Keratinocyte (primary cell): ENCODE results near the gene DAO. TPM values are rescaled to one million over a fixed set of nuclear protein-coding genes. Genes with fewer than 3 reads are reported as not detected.

ENCODE experiments used
- DNase-seq: peaks from one replicate; pipeline ENCODE4 v3.0.0-alpha.2; 2011; ENCODE audit warnings: low read depth, missing footprints, low spot score
- FAIRE-seq: peaks from 2 replicates; lab custom pipeline; 2011; peaks lifted over from hg19 to GRCh38; lab: Jason Lieb, UNC
- H2AFZ ChIP-seq: 2 replicates; pipeline ENCODE4 v1.6.0; 2012; ENCODE audit warnings: low read length, control low read depth, inconsistent platforms; ENCODE audit not compliant: control insufficient read depth
- H3K27ac ChIP-seq: 2 replicates; pipeline ENCODE4 v1.5.1; 2011; ENCODE audit warnings: low read length; ENCODE audit not compliant: control insufficient read depth, insufficient read depth
- H3K27me3 ChIP-seq: 3 replicates; pipeline ENCODE4 v1.6.0; 2011; ENCODE audit warnings: low read length; ENCODE audit not compliant: control insufficient read depth, insufficient read depth; ENCODE audit errors: extremely low read depth
- H3K36me3 ChIP-seq, 2 experiments: 2 replicates in 1 of 2; 3 replicates in 1 of 2; pipeline ENCODE4 v1.5.1; 2011; ENCODE audit warnings: low read length in 2 of 2, mild to moderate bottlenecking in 1 of 2; ENCODE audit not compliant: control insufficient read depth in 2 of 2, insufficient read depth in 2 of 2; ENCODE audit errors: extremely low read depth in 1 of 2
- H3K4me1 ChIP-seq: 3 replicates; pipeline ENCODE4 v1.5.1; 2011; ENCODE audit warnings: low read length; ENCODE audit not compliant: control insufficient read depth, insufficient read depth; ENCODE audit errors: extremely low read depth
- H3K4me2 ChIP-seq: 3 replicates; pipeline ENCODE4 v1.6.0; 2011; ENCODE audit warnings: low read depth, low read length; ENCODE audit not compliant: control insufficient read depth, insufficient read depth; ENCODE audit errors: extremely low read depth
- H3K4me3 ChIP-seq, 3 experiments: fragments of 200-600 bp in 1 of 3; sonication (generic) in 1 of 3; 2 replicates in 2 of 3; 3 replicates in 1 of 3; pipeline ENCODE4 v1.5.1; 2011 to 2016; ENCODE audit warnings: low read length in 3 of 3, mild to moderate bottlenecking in 3 of 3, control low read depth in 2 of 3, inconsistent platforms in 1 of 3, low read depth in 1 of 3, mixed read lengths in 1 of 3, mixed run types in 1 of 3, moderate library complexity in 1 of 3; ENCODE audit not compliant: control insufficient read depth in 2 of 3, insufficient read depth in 2 of 3; ENCODE audit errors: extremely low read depth in 1 of 3
- H3K79me2 ChIP-seq: 2 replicates; pipeline ENCODE4 v1.6.0; 2012; ENCODE audit warnings: low read length; ENCODE audit not compliant: control insufficient read depth, insufficient read depth
- H3K9ac ChIP-seq: 3 replicates; pipeline ENCODE4 v1.6.0; 2011; ENCODE audit warnings: low read length; ENCODE audit not compliant: control insufficient read depth, insufficient read depth; ENCODE audit errors: extremely low read depth
- H3K9me1 ChIP-seq: 3 replicates; pipeline ENCODE4 v1.6.0; 2011; ENCODE audit warnings: low read length; ENCODE audit not compliant: control insufficient read depth, insufficient read depth; ENCODE audit errors: extremely low read depth
- H3K9me3 ChIP-seq: 2 replicates; pipeline ENCODE4 v1.5.1; 2012; ENCODE audit warnings: low read depth, low read length; ENCODE audit not compliant: control insufficient read depth
- H4K20me1 ChIP-seq: 3 replicates; pipeline ENCODE4 v1.6.0; 2011; ENCODE audit warnings: low read length; ENCODE audit not compliant: control insufficient read depth, insufficient read depth; ENCODE audit errors: extremely low read depth
- EZH2 ChIP-seq: IDR thresholded peaks from one replicate; pipeline ENCODE4 v1.6.1; 2012; ENCODE audit warnings: inconsistent platforms, mild to moderate bottlenecking, low read length, moderate library complexity
- dilution Hi-C: fragments of 300-500 bp; cut with MboI; formaldehyde crosslinking; loops from one replicate; pipeline ENCODE4 v1.7.0; 2020; ENCODE audit warnings: low sequenced_read_pairs; ENCODE audit not compliant: extremely low pct_ligation_motif_present
- polyA plus RNA-seq, 5 experiments: library from polyadenylated mRNA; depleted of rRNA in 3 of 5; stranded (reverse) in 3 of 5; stranded (forward) in 1 of 5; unstranded in 1 of 5; fragments of >200 nt; gene quantifications; 1 replicate in 1 of 5; 2 replicates in 3 of 5; 3 replicates in 1 of 5; pipeline versions ENCODE4 v1.2.1 to v1.2.3, GENCODE V29; 2011 to 2012; ENCODE audit warnings: missing spikeins in 2 of 5, low read depth in 1 of 5, low replicate concordance in 1 of 5
- TF ChIP-seq, protein P1 (sequence below), 3 experiments: IDR thresholded peaks in 1 of 3; conservative IDR thresholded peaks in 1 of 3; optimal IDR thresholded peaks in 1 of 3; 2 replicates in 2 of 3; 3 replicates in 1 of 3; pipeline versions ENCODE3 to v1.5.1; 2011; ENCODE audit warnings: low read length in 3 of 3, mild to moderate bottlenecking in 3 of 3, moderate library complexity in 2 of 3, control low read depth in 1 of 3, inconsistent platforms in 1 of 3; ENCODE audit not compliant: insufficient read depth in 2 of 3; ENCODE audit errors: extremely low read depth in 1 of 3

Gene DAO
- polyA plus RNA-seq, 1 donor (not counting 4 experiments of a cell fraction or from before 2014, with no cell fraction given) = not detected

- Histone ChIP-seq H2AFZ (no peak overlapping the region), H3K27me3 (no peaks in the 10 kb centered on the region), H4K20me1 (no peaks in the 10 kb centered on the region), H3K36me3 (no peaks in the 10 kb centered on the region), H3K4me2 (no peak overlapping the region), H3K9me3 (no peaks in the 10 kb centered on the region), H3K79me2 (no peaks in the 10 kb centered on the region), H3K9ac (no peak overlapping the region), H3K9me1 (no peaks in the 10 kb centered on the region), H3K4me1 (peaks cover 3% of the 10 kb centered on the region), H3K4me3 (no peak overlapping the region), H3K27ac (no peak overlapping the region)
- FAIRE-seq (peak; percentile 56), DNase-seq (no peak)
- dilution Hi-C loops = no loop called here
- TF ChIP-seq, protein P1, sequence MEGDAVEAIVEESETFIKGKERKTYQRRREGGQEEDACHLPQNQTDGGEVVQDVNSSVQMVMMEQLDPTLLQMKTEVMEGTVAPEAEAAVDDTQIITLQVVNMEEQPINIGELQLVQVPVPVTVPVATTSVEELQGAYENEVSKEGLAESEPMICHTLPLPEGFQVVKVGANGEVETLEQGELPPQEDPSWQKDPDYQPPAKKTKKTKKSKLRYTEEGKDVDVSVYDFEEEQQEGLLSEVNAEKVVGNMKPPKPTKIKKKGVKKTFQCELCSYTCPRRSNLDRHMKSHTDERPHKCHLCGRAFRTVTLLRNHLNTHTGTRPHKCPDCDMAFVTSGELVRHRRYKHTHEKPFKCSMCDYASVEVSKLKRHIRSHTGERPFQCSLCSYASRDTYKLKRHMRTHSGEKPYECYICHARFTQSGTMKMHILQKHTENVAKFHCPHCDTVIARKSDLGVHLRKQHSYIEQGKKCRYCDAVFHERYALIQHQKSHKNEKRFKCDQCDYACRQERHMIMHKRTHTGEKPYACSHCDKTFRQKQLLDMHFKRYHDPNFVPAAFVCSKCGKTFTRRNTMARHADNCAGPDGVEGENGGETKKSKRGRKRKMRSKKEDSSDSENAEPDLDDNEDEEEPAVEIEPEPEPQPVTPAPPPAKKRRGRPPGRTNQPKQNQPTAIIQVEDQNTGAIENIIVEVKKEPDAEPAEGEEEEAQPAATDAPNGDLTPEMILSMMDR (optimal IDR thresholded peaks at IDR 0.05 in 1 of 3, IDR thresholded peaks at IDR 0.05 in 1 of 3, conservative IDR thresholded peaks at IDR 0.05 in 1 of 3; ENCODE audit: extremely low read depth in 1 of 3, insufficient read depth in 2 of 3, low read length in 3 of 3) = peak; percentile 74 to 81 (median 81)
- no peak for TF ChIP-seq EZH2
Observed at GRCh38 chr12:108884116-108885012, 4.5 kb downstream of the DAO start.

DNA sequence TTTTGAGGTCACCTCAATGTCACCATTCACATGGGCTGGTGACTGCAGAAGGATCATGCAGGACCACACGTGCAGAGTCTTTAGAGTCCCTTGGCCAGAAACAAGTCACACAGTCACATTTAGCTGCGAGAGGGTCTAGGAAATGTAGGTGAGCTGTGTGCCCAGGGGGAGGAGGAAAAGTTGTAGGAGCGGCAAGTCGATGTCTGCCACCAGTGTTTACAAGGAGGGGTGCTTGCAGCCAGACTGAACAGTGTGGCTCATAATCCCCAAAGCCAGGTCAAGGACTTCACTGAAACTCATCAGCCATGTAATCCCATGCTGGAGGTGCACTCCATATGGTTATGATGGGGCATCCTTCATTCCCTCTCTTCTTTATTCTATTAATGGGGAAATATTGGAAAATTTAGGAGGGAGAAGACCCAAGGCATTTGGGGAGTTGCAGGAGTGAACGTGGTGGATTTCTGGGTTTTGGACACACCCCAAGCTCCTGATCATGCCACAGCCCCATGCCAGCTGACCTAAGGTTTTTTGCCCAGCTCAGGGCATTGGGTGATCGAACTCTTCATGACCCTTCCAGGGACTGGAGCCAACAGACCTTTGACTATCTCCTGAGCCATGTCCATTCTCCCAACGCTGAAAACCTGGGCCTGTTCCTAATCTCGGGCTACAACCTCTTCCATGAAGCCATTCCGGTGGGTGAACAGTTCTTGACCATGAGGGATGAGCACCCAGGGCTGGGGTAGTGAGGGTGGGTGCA is 7.2 kb downstream of the DAO start:
- no peaks in the 10 kb centered on the region for H3K36me3 ChIP-seq
- H3K4me3 ChIP-seq = no peak overlapping the region
- no peaks in the 10 kb centered on the region for H3K27me3 ChIP-seq
- no peaks in the 10 kb centered on the region for H3K79me2 ChIP-seq
- H4K20me1 ChIP-seq = no peaks in the 10 kb centered on the region
- no peak overlapping the region for H3K27ac ChIP-seq
- no peaks in the 10 kb centered on the region for H3K9me1 ChIP-seq
- TF ChIP-seq, protein P1 (optimal IDR thresholded peaks at IDR 0.05 in 1 of 3, IDR thresholded peaks at IDR 0.05 in 1 of 3, conservative IDR thresholded peaks at IDR 0.05 in 1 of 3; ENCODE audit: extremely low read depth in 1 of 3, insufficient read depth in 2 of 3, low read length in 3 of 3) = no peak
- no peak for TF ChIP-seq EZH2
- DNase-seq (no peak), FAIRE-seq (no peak)
- H3K4me2 ChIP-seq = no peak overlapping the region
- H3K9ac ChIP-seq = no peak overlapping the region
- H3K9me3 ChIP-seq = no peaks in the 10 kb centered on the region
- peaks cover 1% of the 10 kb centered on the region for H3K4me1 ChIP-seq
- no peak overlapping the region for H2AFZ ChIP-seq
- dilution Hi-C loops = no loop called here
